Measurements from ENCODE around the gene ARHGAP42.
"Not testable (repeated sequence)": the region's sequence is repeated elsewhere in the genome, so short reads cannot be mapped to it uniquely, and the experiment has no call there.

The ARHGAP42 gene

DNA sequence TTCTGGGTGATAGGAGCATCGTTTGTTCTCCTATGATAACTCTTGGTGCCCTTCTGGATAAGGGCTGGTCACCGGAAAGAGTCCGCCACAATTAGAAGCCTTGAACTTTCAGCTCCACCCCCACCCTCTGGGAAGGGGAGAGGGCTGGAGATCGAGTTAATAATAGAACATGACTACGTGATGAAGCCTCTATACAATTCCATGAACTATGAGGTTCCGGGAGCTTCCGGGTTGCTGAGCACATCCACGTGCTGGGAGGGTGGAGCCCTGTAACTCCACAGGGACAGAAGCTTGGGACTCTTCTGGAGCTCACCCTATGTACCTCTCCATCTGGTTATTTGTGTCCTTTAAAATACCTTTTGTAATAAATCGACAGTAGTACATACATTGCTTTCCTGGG is 40.3 kb downstream of the ARHGAP42 start:
- Mint-ChIP-seq H3K27ac (no peak overlapping the region), H3K9me3 (no peaks in the 10 kb centered on the region), H3K4me3 (no peak overlapping the region), H3K4me1 (ENCODE audit: low read depth) (no peaks in the 10 kb centered on the region), H3K36me3 (ENCODE audit: low read depth) (no peaks in the 10 kb centered on the region), H3K27me3 (ENCODE audit: low read depth) (no peaks in the 10 kb centered on the region)

DNA sequence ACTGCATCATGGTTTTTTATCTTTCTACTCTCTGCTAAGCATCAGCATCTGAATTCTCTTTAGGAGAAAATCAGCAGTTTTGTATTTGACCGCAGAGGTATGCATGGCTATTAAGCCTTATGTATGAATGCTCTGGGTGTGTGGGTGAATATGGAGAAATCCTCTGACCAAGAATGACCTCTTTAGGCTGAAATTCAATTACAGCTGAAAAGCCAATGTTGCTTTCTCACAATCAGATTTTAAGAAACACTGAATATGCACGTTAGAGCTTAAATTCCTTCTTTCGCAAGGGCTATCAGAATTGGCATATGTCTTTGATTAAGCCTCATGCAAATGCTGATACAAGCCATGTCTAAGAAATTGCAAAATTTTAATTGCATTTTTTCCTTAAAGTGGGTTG is 43.2 kb downstream of the ARHGAP42 start:
- Mint-ChIP-seq H3K27me3 (ENCODE audit: low read depth) (no peaks in the 10 kb centered on the region), H3K27ac (no peak overlapping the region), H3K9me3 (peaks cover 4% of the 10 kb centered on the region), H3K4me1 (ENCODE audit: low read depth) (no peaks in the 10 kb centered on the region), H3K4me3 (no peak overlapping the region), H3K36me3 (ENCODE audit: low read depth) (no peaks in the 10 kb centered on the region)

DNA sequence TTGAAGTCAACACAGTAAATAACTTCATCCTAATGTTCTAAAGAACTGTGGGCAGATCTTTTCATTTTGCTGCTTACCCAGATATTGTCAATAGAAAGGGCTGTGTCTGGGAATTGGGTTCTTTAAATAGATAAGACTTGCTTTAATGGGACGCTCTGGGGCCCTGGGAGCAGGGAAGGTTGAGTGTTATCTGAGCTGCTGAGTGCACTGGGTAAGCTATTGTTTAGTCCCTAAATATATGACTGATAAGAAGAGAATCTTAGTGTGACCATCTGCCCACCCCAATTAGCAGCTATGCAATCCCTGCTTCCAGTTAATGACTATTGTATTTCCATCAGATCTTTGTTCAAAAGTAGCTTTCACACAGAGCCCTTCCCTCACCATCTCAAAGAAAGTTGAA is 44.4 kb downstream of the ARHGAP42 start:
- Mint-ChIP-seq H3K9me3 (peaks cover 4% of the 10 kb centered on the region), H3K4me1 (ENCODE audit: low read depth) (no peaks in the 10 kb centered on the region), H3K36me3 (ENCODE audit: low read depth) (no peaks in the 10 kb centered on the region), H3K27ac (no peak overlapping the region), H3K4me3 (no peak overlapping the region), H3K27me3 (ENCODE audit: low read depth) (no peaks in the 10 kb centered on the region)

DNA sequence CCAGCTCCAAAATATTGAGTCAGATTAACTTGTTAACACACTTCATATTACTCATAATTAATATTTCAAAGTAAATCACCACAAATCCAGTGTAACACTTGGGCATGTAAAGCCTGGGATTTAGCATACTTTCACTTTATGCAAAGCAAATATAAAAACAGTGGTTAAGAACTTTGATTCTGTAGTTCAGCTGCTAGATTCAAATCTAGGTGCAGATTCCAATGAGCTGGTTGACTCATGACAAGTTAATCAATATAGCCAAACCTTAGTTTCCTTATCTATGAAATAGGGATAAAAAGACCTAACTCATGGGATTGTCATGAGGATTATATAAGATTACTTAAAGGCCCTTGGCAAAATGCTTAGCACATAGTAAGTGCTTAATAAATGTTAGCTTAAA is 45.9 kb downstream of the ARHGAP42 start:
- H3K9me3 Mint-ChIP-seq: peaks cover 4% of the 10 kb centered on the region
- H3K27ac Mint-ChIP-seq: no peak overlapping the region
- H3K36me3 Mint-ChIP-seq (ENCODE audit: low read depth): no peaks in the 10 kb centered on the region
- H3K4me1 Mint-ChIP-seq (ENCODE audit: low read depth): no peaks in the 10 kb centered on the region
- no peaks in the 10 kb centered on the region for H3K27me3 Mint-ChIP-seq (ENCODE audit: low read depth)
- no peak overlapping the region for H3K4me3 Mint-ChIP-seq

DNA sequence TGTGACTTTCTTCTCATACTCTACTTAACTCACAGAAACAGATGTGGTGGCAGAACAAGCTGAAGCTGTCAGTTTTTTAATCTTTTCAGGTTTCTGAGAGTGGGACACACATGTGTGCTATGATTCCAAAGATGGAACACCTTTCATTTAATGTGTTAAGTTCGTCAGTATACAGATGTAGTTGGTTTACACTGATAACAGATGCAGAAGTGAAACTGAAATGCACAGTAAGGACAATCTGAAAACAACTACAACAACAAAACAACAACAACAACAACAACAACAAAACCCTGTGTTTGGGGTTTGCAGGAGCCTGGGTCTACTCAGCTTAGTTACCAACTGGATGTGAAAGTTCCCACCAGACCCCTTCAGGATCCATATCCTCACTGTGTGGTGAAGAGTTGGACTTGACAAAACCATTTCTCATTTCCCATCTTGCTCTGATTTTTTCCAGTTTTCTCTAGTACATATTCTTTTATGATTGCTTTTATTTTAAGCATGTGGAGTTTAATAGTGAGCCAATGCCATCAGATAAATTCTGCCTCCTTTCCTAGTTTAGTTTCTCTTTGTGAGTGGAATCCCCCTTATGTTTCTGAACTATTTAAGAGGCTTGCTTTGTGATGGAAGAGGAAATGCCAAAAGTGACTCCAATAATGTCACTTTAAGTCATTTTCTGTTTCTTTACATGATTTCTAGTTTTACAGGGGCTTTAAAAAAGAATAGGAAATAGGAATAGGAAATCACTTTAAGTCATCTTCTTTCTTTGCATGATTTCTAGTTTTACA is 47.8 kb downstream of the ARHGAP42 start:
- H3K9me3 Mint-ChIP-seq: peaks cover 4% of the 10 kb centered on the region
- no peaks in the 10 kb centered on the region for H3K27me3 Mint-ChIP-seq (ENCODE audit: low read depth)
- H3K4me1 Mint-ChIP-seq (ENCODE audit: low read depth): no peaks in the 10 kb centered on the region
- H3K36me3 Mint-ChIP-seq (ENCODE audit: low read depth): no peaks in the 10 kb centered on the region
- H3K4me3 Mint-ChIP-seq: no peak overlapping the region
- no peak overlapping the region for H3K27ac Mint-ChIP-seq

DNA sequence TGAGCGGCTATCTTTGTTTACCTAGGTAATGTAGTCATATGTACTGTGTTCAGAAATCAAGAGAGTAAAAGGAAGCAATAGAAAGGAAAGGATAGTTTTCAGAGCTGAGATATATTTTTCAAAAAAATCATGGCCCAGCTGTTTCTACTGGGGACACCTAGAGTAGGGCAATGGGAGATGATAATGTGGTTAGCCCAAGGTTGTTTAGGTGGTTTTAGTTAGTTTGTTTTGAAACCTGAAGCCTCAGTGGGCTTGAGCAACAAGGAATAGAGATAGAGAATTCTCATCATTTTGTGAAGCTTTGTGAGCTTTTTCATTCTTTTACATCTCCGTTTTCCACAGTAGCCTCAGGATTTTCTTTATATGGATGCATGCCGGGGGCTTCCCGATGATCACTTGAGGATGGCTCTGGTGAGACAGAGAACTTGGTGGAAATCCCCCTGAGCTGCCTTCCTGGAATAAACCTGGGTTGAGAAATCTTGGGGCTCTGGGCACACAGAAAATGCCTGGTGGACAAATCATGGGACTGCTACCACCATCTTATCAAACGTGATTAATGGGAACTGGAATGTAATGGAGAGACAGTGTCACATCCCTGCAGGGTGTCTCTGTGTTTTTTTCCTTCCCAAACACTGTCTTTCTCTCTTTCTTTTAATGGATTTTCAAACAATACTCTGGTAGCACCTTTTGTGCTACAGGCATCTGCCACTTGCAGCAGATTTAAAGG is 49.0 kb downstream of the ARHGAP42 start:
- peaks cover 4% of the 10 kb centered on the region for H3K9me3 Mint-ChIP-seq
- no peak overlapping the region for H3K27ac Mint-ChIP-seq
- no peaks in the 10 kb centered on the region for H3K36me3 Mint-ChIP-seq (ENCODE audit: low read depth)
- H3K4me3 Mint-ChIP-seq: no peak overlapping the region
- H3K4me1 Mint-ChIP-seq (ENCODE audit: low read depth): no peaks in the 10 kb centered on the region
- no peaks in the 10 kb centered on the region for H3K27me3 Mint-ChIP-seq (ENCODE audit: low read depth)

DNA sequence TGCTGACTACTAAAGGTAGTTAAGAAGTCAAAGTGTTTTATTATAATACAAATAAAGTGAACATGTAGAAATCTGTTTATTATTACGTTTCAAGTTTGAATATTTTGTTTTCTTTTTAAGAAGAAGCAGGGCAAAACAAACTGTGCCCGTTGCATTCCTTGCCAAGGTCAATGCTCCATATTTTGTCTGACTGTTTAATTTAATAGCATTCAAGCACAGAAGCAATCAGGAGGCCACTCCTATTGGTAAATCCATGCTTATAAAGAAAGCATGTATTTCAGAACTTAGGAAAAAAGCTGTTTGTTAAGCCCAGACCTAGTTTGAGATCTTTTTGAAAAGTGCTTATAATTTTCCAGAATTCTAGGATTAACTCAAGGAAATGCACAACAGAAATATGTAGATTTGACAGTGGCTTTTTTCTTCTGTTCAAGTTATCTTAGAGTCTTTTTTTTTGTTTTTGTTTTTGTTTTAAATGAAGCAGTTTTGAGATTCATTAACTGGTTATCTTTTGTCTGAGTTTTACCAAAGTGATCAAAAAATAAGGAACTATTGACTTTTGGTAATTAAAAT is 51.7 kb downstream of the ARHGAP42 start:
- Mint-ChIP-seq H3K9me3 (no peaks in the 10 kb centered on the region), H3K27me3 (ENCODE audit: low read depth) (no peaks in the 10 kb centered on the region), H3K27ac (no peak overlapping the region), H3K4me1 (ENCODE audit: low read depth) (no peaks in the 10 kb centered on the region), H3K4me3 (no peak overlapping the region), H3K36me3 (ENCODE audit: low read depth) (no peaks in the 10 kb centered on the region)

DNA sequence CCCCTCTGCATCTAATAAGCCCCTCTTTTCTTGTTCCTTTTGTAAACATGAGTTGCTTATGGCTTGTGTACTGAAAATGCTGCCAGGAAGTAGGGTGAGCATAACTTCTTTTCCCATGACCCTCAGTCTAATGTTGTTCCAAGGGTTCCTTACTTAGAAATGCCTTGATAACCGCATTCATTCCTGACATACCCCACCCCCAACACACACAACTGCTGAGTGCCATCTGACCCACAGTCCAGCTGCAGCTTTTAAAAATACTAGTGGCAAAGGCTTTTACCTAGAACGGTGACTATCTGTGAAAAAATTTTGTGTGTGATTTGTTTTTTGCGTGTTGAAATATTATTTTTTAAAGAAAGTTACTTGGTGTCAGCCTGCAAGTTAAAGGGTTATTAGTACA is 52.6 kb downstream of the ARHGAP42 start:
- Mint-ChIP-seq H3K4me3 (no peak overlapping the region), H3K27ac (no peak overlapping the region), H3K4me1 (ENCODE audit: low read depth) (no peaks in the 10 kb centered on the region), H3K9me3 (no peaks in the 10 kb centered on the region), H3K27me3 (ENCODE audit: low read depth) (no peaks in the 10 kb centered on the region), H3K36me3 (ENCODE audit: low read depth) (no peaks in the 10 kb centered on the region)

DNA sequence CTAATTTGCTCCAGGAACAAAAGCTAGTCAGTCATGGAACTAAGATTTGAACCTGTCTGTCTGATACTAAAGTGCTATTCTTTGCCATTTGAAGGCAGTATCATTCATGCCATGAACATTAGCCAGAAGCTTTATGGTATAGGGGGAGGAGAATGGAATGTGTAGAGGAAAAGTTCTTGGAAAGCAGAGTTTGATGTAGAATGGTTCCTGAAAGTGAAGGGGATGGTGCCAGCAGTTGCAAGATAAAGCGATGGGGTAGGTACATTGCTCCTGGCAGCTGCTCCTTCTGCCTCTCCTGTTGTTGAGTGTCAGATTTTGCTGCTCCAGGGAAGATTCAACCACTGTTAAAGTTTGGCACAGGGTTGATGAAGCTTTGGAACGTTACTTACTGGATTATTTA is 53.4 kb downstream of the ARHGAP42 start:
- Mint-ChIP-seq H3K27ac (no peak overlapping the region), H3K4me1 (ENCODE audit: low read depth) (no peaks in the 10 kb centered on the region), H3K36me3 (ENCODE audit: low read depth) (no peaks in the 10 kb centered on the region), H3K27me3 (ENCODE audit: low read depth) (no peaks in the 10 kb centered on the region), H3K4me3 (no peak overlapping the region), H3K9me3 (no peaks in the 10 kb centered on the region)

DNA sequence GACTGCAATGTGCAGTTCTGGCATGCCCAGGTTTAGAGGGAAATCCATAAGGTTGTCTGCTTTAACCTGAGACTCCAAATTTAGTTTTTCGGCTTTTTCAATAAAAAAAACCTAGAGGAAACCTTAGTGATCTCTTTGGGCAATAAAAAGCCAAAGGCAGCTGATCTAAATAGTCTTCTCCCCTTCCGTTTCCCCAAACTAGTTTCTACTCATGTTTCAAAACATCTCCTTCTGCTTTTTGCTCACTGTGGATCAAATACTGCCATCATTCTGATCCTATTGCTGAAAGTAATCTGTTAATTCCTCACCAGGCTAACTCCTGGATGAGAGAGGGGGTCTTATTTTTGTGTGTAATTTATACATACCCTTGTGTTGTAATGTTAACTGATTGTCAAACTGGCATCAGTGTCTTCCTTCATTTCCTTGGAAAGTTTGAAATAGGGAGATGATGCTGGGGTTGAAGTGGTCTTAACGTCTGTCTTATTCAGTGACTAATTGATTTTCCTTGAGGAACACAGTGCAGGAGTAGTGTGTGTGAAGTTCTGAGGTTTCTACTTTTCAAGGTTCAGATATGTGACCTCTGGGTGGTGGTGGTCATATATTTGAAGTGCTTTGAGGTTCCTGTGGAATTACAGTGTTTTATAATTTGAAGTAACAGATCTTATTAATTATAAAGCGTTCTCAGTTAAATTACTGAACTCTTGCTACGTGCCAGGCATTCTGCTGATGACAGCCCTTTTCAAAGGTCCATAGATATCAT is 55.0 kb downstream of the ARHGAP42 start:
- H3K27me3 Mint-ChIP-seq (ENCODE audit: low read depth): no peaks in the 10 kb centered on the region
- H3K36me3 Mint-ChIP-seq (ENCODE audit: low read depth): no peaks in the 10 kb centered on the region
- no peak overlapping the region for H3K27ac Mint-ChIP-seq
- H3K9me3 Mint-ChIP-seq: no peaks in the 10 kb centered on the region
- H3K4me1 Mint-ChIP-seq (ENCODE audit: low read depth): no peaks in the 10 kb centered on the region
- H3K4me3 Mint-ChIP-seq: no peak overlapping the region

DNA sequence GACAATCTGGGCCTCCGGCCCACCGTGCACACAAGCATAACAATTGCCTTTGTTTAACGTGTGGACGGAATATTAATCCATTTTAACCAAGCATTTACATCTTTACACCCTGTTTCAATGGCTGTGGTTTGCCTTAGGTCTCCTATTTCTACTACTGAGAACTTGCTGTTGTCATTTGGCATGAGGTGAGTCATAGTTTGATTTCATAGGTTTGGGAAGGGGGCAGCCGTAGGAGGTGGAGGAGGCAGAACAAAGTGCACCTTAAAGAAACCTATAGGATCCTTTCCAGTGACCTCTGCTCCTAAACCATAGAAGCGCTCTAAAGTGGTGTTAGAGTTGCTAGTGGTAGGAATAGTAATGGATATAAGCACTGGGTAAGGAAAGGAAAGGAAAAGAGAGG is 59.4 kb downstream of the ARHGAP42 start:
- H3K27me3 Mint-ChIP-seq (ENCODE audit: low read depth): no peaks in the 10 kb centered on the region
- H3K27ac Mint-ChIP-seq: no peak overlapping the region
- H3K9me3 Mint-ChIP-seq: peaks cover 11% of the 10 kb centered on the region
- H3K36me3 Mint-ChIP-seq (ENCODE audit: low read depth): no peaks in the 10 kb centered on the region
- no peaks in the 10 kb centered on the region for H3K4me1 Mint-ChIP-seq (ENCODE audit: low read depth)
- no peak overlapping the region for H3K4me3 Mint-ChIP-seq

DNA sequence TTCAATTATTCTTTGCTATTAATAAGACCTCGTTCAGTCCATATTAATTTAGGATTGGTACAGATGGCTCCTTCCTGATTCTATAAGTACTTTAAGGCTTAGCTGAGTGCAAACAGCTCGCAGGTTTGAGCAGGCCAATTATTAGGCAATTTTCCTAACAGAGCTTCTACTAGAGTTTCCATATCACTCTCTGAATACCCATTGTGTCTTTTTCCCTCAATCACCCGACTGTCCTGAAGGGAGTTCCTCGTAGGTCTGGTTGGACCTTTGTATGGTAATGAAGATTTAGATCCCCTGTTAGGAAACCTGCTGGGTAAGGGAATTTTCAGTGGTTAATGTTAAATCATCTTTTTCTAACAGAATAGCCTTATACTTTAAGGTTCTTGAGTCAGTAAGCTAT is 61.1 kb downstream of the ARHGAP42 start:
- H3K4me1 Mint-ChIP-seq (ENCODE audit: low read depth): no peaks in the 10 kb centered on the region
- no peak overlapping the region for H3K4me3 Mint-ChIP-seq
- H3K27ac Mint-ChIP-seq: no peak overlapping the region
- peaks cover 11% of the 10 kb centered on the region for H3K9me3 Mint-ChIP-seq
- no peaks in the 10 kb centered on the region for H3K36me3 Mint-ChIP-seq (ENCODE audit: low read depth)
- no peaks in the 10 kb centered on the region for H3K27me3 Mint-ChIP-seq (ENCODE audit: low read depth)

DNA sequence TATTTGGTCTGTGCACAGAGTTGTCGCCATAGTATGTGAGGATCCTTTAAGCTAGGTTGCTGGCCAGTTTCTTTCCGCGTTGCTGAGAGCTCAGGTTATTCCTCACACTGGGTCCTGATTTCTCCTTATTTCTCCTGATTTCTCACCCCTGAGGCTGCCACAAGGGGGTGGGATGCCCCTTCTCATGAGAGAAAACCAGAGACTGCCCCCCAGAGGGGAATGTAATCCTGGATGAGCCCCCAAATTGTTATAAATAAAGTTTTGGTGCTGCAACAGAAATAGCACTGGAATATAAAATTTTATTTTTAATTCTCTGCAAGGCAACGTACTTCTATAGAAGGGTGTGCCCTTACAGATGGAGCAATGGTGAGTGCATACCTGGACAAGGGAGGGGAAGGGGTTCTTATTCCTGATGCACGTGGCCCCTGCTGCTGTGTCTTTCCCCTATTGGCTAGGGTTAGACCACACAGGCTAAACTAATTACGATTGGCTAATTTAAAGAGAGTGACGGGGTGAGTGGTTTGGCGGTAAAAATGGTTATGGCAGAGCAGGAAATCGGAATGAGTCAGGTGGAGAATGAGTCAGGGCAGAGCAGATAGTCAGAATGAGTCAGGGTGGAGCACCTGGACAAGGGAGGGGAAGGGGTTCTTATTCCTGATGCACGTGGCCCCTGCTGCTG is 62.9 kb downstream of the ARHGAP42 start:
- not testable (repeated sequence) for H3K4me3 Mint-ChIP-seq; H3K27ac Mint-ChIP-seq; H3K27me3 Mint-ChIP-seq (ENCODE audit: low read depth); H3K4me1 Mint-ChIP-seq (ENCODE audit: low read depth); H3K36me3 Mint-ChIP-seq (ENCODE audit: low read depth)
- peaks cover 11% of the 10 kb centered on the region for H3K9me3 Mint-ChIP-seq

DNA sequence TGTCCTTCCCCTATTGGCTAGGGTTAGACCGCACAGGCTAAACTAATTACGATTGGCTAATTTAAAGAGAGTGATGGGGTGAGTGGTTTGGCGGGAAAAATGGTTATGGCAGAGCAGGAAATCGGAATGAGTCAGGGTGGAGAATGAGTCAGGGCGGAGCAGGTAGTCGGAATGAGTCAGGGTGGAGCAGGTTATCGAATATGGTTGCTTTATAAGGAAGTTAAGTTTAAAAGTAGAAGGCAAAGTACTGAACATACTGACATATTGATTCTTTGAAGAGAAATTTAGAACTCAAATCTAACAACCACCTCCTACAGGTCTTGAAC is 63.4 kb downstream of the ARHGAP42 start:
- not testable (repeated sequence) for H3K4me1 Mint-ChIP-seq (ENCODE audit: low read depth); H3K36me3 Mint-ChIP-seq (ENCODE audit: low read depth); H3K27ac Mint-ChIP-seq; H3K27me3 Mint-ChIP-seq (ENCODE audit: low read depth); H3K4me3 Mint-ChIP-seq
- H3K9me3 Mint-ChIP-seq: peaks cover 11% of the 10 kb centered on the region

Data from T-helper 1 cell treated with Interleukin-12 subunit alpha and Interleukin-12 subunit beta and Interleukin-4 antibody, amounts not matched to agents 30 μg/mL and 1 μg/mL, for 36 hours (primary cell).